Loucy (cell line): Measurements from ENCODE around the gene MARCKSL1.

Source experiments
- CTCF ChIP-seq: fragments of 200-600 bp; sonication (generic); conservative IDR thresholded peaks from 2 replicates; pipeline ENCODE4 v1.5.1; 2014; ENCODE audit warnings: mild to moderate bottlenecking, antibody characterized with exemption, low read length
- EZH2phosphoT487 ChIP-seq: fragments of 200-600 bp; IDR thresholded peaks from 2 replicates; pipeline ENCODE4 v1.6.1; 2018; ENCODE audit warnings: antibody characterized with exemption, mild to moderate bottlenecking, moderate library complexity, borderline replicate concordance

GRCh38 chr1:32303358-32303757 lies 32.7 kb downstream of the MARCKSL1 start:
- TF ChIP-seq CTCF (no peak), EZH2phosphoT487 (no peak)
